Transverse colon (tissue), 3 donors: ENCODE data around the gene CFAP68.

ENCODE experiments used
- EP300 ChIP-seq: sonication (generic); formaldehyde crosslinking; IDR thresholded peaks from one replicate; pipeline ENCODE4 v1.6.1; 2017; ENCODE audit warnings: antibody characterized with exemption, low read depth
- TF ChIP-seq, protein P1 (sequence below), 5 experiments: fragments of 200-600 bp in 3 of 5; fragments of 450-650 bp in 2 of 5; sonication (generic) in 3 of 5; IDR thresholded peaks; 1 replicate in 2 of 5; 2 replicates in 3 of 5; pipeline ENCODE4 v1.5.1; 2016 to 2017; ENCODE audit warnings: antibody characterized with exemption in 5 of 5, inconsistent platforms in 3 of 5, mild to moderate bottlenecking in 2 of 5, moderate library complexity in 1 of 5

DNA sequence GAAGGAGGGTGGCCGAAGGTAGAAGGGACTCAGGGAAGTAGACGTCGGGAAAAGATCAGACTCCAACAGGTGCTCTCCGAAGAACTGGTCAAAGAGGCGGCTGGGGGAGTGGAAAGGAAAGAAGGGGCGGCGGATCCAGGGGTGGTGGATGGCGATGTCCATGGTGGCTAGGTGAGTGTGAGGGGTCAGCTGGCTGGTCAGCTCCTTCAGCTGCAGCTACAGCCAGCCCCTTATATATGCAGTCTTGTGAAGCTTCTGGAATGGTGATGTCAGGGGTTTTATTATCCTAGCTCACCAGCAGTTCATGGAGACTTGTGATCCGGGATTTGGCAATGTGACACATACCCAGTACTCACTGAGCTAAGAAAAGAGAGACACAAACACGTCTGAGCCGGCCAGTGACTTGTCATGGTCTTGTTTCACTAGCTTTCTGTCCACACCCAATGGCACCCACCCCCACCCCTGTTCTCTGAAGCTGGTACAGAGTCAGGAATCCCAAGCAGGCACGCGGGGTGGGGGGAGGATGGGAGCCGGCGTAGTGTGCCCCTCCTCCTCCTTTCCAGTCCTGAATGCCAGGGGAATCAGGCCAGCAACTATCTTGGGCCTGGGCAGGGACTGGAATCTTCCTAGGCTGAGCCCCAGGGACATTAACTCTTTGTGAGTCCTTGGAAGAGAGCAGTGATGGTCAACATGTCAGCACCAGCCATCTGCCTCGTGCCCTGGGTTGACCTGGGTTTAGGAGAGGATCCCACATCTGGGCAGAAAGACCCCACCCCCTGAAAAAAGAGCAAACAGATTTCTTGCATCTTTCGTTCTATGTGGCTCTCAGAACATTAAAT is 32.4 kb downstream of the CFAP68 start, which contains the start of gene CRYAB:
- TF ChIP-seq, protein P1, sequence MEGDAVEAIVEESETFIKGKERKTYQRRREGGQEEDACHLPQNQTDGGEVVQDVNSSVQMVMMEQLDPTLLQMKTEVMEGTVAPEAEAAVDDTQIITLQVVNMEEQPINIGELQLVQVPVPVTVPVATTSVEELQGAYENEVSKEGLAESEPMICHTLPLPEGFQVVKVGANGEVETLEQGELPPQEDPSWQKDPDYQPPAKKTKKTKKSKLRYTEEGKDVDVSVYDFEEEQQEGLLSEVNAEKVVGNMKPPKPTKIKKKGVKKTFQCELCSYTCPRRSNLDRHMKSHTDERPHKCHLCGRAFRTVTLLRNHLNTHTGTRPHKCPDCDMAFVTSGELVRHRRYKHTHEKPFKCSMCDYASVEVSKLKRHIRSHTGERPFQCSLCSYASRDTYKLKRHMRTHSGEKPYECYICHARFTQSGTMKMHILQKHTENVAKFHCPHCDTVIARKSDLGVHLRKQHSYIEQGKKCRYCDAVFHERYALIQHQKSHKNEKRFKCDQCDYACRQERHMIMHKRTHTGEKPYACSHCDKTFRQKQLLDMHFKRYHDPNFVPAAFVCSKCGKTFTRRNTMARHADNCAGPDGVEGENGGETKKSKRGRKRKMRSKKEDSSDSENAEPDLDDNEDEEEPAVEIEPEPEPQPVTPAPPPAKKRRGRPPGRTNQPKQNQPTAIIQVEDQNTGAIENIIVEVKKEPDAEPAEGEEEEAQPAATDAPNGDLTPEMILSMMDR (IDR thresholded peaks at IDR 0.05): no peak
- peak; percentile 21 for TF ChIP-seq EP300
